ENCODE data around the gene SSBP3. TPM values are rescaled to one million over a fixed set of nuclear protein-coding genes. Genes with fewer than 3 reads are reported as not detected.

SSBP3 gene
- polyA plus RNA-seq, 1 experiment = 34.3 TPM

DNA sequence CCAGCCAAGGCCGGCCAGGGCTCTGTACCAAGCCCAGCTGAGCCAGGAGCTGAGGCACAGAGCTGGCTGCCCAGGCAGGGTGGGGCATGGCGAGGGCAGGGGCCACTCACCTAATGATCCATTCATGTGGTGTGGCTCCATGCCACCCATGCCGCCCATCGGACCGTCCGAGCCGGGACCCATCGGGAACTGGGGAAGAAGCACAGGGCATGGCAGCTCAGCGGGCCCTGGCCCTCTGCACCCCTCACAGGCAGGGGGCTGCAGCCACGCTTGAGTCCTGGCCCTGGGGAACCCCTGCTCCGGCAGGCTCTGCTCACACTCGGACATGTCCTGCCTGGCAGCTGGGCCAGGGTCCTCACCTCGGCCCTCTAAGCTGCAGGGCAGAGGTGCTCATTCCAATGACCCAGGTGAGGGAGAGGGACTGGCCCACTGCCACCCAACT is 177.5 kb downstream of the SSBP3 start:
- no peaks in the 10 kb centered on the region; the same call in 1 of the 2 replicates for H3K9me3 ChIP-seq (ENCODE audit: control insufficient read depth, insufficient read depth, low read length)
- DNase-seq (ENCODE audit: low read depth, low spot score) = no peak
- TF ChIP-seq, protein P1, sequence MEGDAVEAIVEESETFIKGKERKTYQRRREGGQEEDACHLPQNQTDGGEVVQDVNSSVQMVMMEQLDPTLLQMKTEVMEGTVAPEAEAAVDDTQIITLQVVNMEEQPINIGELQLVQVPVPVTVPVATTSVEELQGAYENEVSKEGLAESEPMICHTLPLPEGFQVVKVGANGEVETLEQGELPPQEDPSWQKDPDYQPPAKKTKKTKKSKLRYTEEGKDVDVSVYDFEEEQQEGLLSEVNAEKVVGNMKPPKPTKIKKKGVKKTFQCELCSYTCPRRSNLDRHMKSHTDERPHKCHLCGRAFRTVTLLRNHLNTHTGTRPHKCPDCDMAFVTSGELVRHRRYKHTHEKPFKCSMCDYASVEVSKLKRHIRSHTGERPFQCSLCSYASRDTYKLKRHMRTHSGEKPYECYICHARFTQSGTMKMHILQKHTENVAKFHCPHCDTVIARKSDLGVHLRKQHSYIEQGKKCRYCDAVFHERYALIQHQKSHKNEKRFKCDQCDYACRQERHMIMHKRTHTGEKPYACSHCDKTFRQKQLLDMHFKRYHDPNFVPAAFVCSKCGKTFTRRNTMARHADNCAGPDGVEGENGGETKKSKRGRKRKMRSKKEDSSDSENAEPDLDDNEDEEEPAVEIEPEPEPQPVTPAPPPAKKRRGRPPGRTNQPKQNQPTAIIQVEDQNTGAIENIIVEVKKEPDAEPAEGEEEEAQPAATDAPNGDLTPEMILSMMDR (IDR thresholded peaks at IDR 0.05; ENCODE audit: low read depth, low read length) = no peak
- H3K27me3 ChIP-seq (ENCODE audit: control insufficient read depth, insufficient read depth, low read length) = no peaks in the 10 kb centered on the region
- no peak overlapping the region for H3K4me3 ChIP-seq (ENCODE audit: low read depth, low read length)
- ChIA-PET POLR2A (interaction anchor here (1.1 to 1.7 kb wide), 3 partner anchors 8 to 260 kb away, joined by 3 to 5 read pairs (median 4); no protein-coding TSS in a partner anchor), CTCF (no interaction called here)
- peak overlapping the region; percentile 65 for H3K27ac ChIP-seq (ENCODE audit: low read depth, low read length)

GRCh38 chr1:54227891-54228310 is 178.3 kb downstream of the SSBP3 start:
- ChIA-PET POLR2A (interaction anchor here (0.5 to 1.3 kb wide), 2 partner anchors 12 to 14 kb away, joined by 3 read pairs; no protein-coding TSS in a partner anchor), CTCF (interaction anchor here (0.6 to 1.2 kb wide), 2 partner anchors 178 to 262 kb away, joined by 3 read pairs; partner anchors contain the start of gene SSBP3)
- Histone ChIP-seq H3K9me3 (ENCODE audit: control insufficient read depth, insufficient read depth, low read length) (no peaks in the 10 kb centered on the region; the same call in 1 of the 2 replicates), H3K4me3 (ENCODE audit: low read depth, low read length) (no peak overlapping the region), H3K27me3 (ENCODE audit: control insufficient read depth, insufficient read depth, low read length) (no peaks in the 10 kb centered on the region), H3K27ac (ENCODE audit: low read depth, low read length) (no peak overlapping the region)
- DNase-seq (ENCODE audit: low read depth, low spot score) = no peak
- TF ChIP-seq, protein P1 (IDR thresholded peaks at IDR 0.05; ENCODE audit: low read depth, low read length) = no peak

- no peak for DNase-seq (ENCODE audit: low read depth, low spot score)
- TF ChIP-seq, protein P1 (IDR thresholded peaks at IDR 0.05; ENCODE audit: low read depth, low read length) = no peak
- ChIA-PET CTCF (interaction anchor here (0.6 to 1.2 kb wide), 3 partner anchors 45 to 272 kb away, joined by 3 to 5 read pairs (median 5); no protein-coding TSS in a partner anchor), POLR2A (interaction anchor here (0.5 to 1.3 kb wide), 2 partner anchors 11 to 14 kb away, joined by 3 read pairs; no protein-coding TSS in a partner anchor)
- Histone ChIP-seq H3K9me3 (ENCODE audit: control insufficient read depth, insufficient read depth, low read length) (no peaks in the 10 kb centered on the region), H3K27me3 (ENCODE audit: control insufficient read depth, insufficient read depth, low read length) (no peaks in the 10 kb centered on the region), H3K4me3 (ENCODE audit: low read depth, low read length) (no peak overlapping the region), H3K27ac (ENCODE audit: low read depth, low read length) (no peak overlapping the region)
These were observed 179.0 kb downstream of the SSBP3 start for GRCh38 chr1:54227091-54227602.

DNA sequence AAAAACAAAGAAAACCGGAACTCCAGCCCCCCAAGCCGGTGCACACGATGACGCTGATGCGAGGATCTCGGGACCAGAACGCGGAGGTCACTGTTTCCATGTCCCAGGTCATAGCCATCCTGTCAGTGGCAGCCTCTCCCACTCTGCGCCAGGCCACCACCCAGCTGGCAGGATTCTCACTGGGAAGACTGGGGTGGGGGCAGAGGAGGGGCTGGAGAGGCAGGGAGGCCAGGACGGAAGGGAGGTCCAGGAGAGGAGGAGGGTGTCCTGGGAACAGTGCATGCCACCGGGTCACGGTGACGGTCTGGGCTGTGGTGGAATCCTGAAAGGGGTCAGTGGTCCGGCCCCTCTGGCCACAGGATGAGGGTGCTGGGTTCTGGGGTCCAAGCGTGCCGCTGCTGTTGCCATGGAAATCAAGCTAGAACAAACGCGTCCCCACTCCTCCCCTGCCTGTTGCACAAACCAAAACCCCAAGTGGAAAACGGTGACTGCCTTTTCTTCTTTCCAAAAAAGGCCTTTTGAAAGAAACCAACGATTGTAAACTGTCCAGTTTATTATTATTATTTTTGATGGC is 180.1 kb downstream of the SSBP3 start:
- no peak overlapping the region for H3K4me3 ChIP-seq (ENCODE audit: low read depth, low read length)
- H3K9me3 ChIP-seq (ENCODE audit: control insufficient read depth, insufficient read depth, low read length) = no peaks in the 10 kb centered on the region
- CTCF ChIA-PET = interaction anchor here (0.6 to 1.1 kb wide), 4 partner anchors 46 to 273 kb away, joined by 3 to 5 read pairs (median 4); no protein-coding TSS in a partner anchor
- POLR2A ChIA-PET = no interaction called here
- no peak for DNase-seq (ENCODE audit: low read depth, low spot score)
- TF ChIP-seq, protein P1 (IDR thresholded peaks at IDR 0.05; ENCODE audit: low read depth, low read length) = no peak
- no peaks in the 10 kb centered on the region for H3K27me3 ChIP-seq (ENCODE audit: control insufficient read depth, insufficient read depth, low read length)
- H3K27ac ChIP-seq (ENCODE audit: low read depth, low read length) = no peak overlapping the region

DNA sequence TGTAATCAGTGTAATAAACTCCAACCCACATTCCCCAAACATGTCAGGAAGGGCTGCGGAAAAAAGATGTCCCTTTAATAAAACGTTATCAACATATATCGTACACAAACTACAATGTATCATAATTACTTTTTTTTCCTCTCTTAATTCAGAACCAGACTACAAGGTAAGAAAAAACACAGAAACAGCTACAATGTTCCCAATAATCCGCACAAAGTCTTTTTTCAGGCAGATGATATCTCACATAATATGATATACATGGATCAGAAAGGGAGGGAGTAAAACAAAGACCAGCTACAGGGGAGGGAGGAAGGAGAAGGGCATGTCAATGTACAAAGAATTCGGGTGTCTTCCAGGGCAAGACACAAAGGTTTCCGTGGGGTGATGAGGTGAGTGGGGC is 180.8 kb downstream of the SSBP3 start:
- H3K4me3 ChIP-seq (ENCODE audit: low read depth, low read length) = no peak overlapping the region
- ChIA-PET POLR2A (interaction anchor here (0.7 kb wide), 1 partner anchor 28 kb away, joined by 4 read pairs; no protein-coding TSS in a partner anchor), CTCF (no interaction called here)
- H3K9me3 ChIP-seq (ENCODE audit: control insufficient read depth, insufficient read depth, low read length) = no peaks in the 10 kb centered on the region
- TF ChIP-seq, protein P1 (IDR thresholded peaks at IDR 0.05; ENCODE audit: low read depth, low read length) = no peak
- DNase-seq (ENCODE audit: low read depth, low spot score) = no peak
- no peaks in the 10 kb centered on the region for H3K27me3 ChIP-seq (ENCODE audit: control insufficient read depth, insufficient read depth, low read length)
- no peak overlapping the region for H3K27ac ChIP-seq (ENCODE audit: low read depth, low read length)
